GM20000 (cell line): ENCODE results near the gene ADRM1.

Experiments used
- DNase-seq: peaks from one replicate; pipeline ENCODE4 v3.0.0; 2012; ENCODE audit warnings: low spot score
- TF ChIP-seq, protein P1 (sequence below): IDR thresholded peaks from 2 replicates; pipeline ENCODE4 v1.5.1; 2012; ENCODE audit warnings: mild to moderate bottlenecking, control low read depth; ENCODE audit errors: extremely low read depth, missing control alignments

Gene ADRM1

GRCh38 chr20:62347445-62347844 is 44.6 kb downstream of the ADRM1 start:
- TF ChIP-seq, protein P1, sequence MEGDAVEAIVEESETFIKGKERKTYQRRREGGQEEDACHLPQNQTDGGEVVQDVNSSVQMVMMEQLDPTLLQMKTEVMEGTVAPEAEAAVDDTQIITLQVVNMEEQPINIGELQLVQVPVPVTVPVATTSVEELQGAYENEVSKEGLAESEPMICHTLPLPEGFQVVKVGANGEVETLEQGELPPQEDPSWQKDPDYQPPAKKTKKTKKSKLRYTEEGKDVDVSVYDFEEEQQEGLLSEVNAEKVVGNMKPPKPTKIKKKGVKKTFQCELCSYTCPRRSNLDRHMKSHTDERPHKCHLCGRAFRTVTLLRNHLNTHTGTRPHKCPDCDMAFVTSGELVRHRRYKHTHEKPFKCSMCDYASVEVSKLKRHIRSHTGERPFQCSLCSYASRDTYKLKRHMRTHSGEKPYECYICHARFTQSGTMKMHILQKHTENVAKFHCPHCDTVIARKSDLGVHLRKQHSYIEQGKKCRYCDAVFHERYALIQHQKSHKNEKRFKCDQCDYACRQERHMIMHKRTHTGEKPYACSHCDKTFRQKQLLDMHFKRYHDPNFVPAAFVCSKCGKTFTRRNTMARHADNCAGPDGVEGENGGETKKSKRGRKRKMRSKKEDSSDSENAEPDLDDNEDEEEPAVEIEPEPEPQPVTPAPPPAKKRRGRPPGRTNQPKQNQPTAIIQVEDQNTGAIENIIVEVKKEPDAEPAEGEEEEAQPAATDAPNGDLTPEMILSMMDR = no peak
- DNase-seq = no peak

- TF ChIP-seq, protein P1 = no peak
- DNase-seq = no peak
Observed at GRCh38 chr20:62348604-62349003, 45.8 kb downstream of the ADRM1 start.

GRCh38 chr20:62349556-62350097 is 46.8 kb downstream of the ADRM1 start:
- TF ChIP-seq, protein P1 = no peak
- DNase-seq = no peak

DNA sequence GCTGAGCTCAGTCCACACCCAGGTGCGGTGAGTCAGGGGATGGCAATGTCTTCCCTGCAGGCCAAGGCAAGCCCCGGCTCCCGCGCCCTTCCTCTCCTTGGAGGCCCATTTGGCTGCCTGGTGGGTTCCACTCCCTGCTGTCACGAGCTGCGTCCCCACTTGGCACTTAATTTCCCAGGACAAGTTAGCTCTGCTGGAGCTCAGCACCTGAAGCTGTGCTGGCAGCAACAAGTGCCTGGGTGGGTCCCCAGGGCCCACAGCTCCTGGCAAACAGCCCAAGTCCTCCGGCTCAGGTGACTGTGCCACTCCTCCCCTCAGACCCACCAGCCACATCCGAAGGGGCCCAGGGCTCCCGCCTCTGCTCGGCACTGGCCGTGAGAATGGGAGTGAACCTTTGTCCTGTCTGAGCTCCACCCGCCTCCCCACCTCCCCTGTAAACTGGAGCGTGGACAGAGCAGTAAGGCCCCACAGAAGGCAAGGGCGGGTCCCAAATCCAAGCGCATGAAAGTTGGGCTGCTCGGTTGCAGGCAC is 47.4 kb downstream of the ADRM1 start:
- no peak for DNase-seq
- TF ChIP-seq, protein P1 = no peak

DNA sequence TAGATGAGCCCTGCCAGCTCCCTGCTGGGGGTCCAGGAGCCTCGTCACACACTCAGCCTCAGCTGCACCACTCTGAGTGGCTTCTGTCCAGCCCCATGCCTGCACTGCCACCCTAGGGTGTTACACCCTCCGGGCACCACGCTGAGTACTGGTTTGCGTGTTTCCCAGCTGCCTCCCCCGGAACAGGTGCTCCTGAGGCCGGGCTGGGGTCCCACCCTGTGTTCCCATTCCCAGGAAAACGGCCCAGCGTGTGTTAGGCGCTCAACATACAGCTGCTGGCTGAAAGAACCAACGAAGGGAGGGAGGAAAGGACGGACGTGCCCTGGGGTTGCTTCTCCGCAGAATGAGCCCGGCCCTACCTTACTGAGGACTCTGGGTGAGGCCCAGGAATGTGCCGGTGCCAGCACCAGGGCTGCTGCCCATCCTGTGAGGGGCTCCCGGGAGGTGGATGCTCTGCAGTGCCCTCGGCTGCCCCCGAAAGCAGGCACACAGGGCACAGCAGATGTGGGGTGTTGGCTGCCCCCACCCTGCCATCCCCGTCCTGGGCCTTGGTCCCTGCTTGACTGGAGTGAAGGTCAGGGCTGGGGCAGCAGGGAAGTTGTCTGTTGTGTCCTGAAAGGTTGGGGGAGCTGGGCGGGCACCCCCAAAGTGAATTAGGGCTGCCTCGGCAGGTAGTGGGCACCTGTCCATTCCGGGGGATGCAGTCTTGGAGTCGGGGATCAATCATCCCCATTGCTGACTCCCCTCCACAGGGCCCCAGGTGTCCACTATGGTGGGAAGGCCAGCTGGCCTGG is 48.0 kb downstream of the ADRM1 start:
- TF ChIP-seq, protein P1 = no peak
- no peak for DNase-seq

- no peak for DNase-seq
- TF ChIP-seq, protein P1 = no peak
Observed at GRCh38 chr20:62351469-62352401, 48.9 kb downstream of the ADRM1 start.
